H1 (cell line): ENCODE results near the gene TPM1. TPM values are rescaled to one million over a fixed set of nuclear protein-coding genes. Genes with fewer than 3 reads are reported as not detected.

ENCODE experiments used
- polyA plus RNA-seq, 7 experiments: library from polyadenylated mRNA; depleted of rRNA in 3 of 7; stranded (reverse) in 5 of 7; unstranded in 2 of 7; fragments of >200 nt in 5 of 7; fragments of 200-250 nt in 2 of 7; gene quantifications; 1 replicate in 5 of 7; 2 replicates in 1 of 7; 4 replicates in 1 of 7; pipeline versions ENCODE4 v1.2.1 to v1.2.3, GENCODE V29; 2011 to 2013; ENCODE audit warnings: missing spikeins in 2 of 7, mixed read lengths in 2 of 7
- total RNA-seq: library from RNA; stranded (reverse); fragmentation: NEBNext Ultra II Directional; extraction: Animal tissue kit (Norgen Biotek cat#: 25700); gene quantifications from 2 replicates; pipeline ENCODE4 v1.2.1, GENCODE V29; 2021
- TF ChIP-seq, protein P1 (sequence below): fragments of 300-600 bp; sonication (generic); IDR thresholded peaks from 2 replicates; pipeline ENCODE4 v1.7.1; 2012; ENCODE audit warnings: low read length, moderate library complexity, mild to moderate bottlenecking, inconsistent platforms; ENCODE audit not compliant: insufficient replicate concordance

The TPM1 gene
- total and polyA plus RNA-seq, 2 of the 8 experiments (the other 6 are each of a cell fraction or from before 2014, with no cell fraction given), result 258 to 579 TPM

DNA sequence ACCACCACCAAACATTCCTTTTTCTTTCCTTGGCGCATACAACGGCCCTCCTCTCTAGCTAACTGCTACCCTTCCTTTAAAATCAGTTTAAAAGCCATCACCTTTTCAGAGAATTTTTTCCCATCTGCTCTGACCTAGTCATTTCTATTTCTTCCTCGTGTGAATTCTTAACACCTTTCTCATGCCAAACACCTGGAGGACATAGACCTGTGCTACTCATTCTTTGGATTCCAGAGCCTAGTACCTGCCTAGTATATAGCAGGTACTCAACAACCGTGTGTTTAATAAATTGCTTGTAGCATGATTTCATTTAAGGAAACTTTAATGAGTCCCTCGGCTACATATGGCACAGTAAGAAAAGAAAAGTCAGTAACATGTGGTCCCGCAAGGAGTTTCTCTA, 2.0 kb upstream of the TPM1 start (continued):
- TF ChIP-seq, protein P1, sequence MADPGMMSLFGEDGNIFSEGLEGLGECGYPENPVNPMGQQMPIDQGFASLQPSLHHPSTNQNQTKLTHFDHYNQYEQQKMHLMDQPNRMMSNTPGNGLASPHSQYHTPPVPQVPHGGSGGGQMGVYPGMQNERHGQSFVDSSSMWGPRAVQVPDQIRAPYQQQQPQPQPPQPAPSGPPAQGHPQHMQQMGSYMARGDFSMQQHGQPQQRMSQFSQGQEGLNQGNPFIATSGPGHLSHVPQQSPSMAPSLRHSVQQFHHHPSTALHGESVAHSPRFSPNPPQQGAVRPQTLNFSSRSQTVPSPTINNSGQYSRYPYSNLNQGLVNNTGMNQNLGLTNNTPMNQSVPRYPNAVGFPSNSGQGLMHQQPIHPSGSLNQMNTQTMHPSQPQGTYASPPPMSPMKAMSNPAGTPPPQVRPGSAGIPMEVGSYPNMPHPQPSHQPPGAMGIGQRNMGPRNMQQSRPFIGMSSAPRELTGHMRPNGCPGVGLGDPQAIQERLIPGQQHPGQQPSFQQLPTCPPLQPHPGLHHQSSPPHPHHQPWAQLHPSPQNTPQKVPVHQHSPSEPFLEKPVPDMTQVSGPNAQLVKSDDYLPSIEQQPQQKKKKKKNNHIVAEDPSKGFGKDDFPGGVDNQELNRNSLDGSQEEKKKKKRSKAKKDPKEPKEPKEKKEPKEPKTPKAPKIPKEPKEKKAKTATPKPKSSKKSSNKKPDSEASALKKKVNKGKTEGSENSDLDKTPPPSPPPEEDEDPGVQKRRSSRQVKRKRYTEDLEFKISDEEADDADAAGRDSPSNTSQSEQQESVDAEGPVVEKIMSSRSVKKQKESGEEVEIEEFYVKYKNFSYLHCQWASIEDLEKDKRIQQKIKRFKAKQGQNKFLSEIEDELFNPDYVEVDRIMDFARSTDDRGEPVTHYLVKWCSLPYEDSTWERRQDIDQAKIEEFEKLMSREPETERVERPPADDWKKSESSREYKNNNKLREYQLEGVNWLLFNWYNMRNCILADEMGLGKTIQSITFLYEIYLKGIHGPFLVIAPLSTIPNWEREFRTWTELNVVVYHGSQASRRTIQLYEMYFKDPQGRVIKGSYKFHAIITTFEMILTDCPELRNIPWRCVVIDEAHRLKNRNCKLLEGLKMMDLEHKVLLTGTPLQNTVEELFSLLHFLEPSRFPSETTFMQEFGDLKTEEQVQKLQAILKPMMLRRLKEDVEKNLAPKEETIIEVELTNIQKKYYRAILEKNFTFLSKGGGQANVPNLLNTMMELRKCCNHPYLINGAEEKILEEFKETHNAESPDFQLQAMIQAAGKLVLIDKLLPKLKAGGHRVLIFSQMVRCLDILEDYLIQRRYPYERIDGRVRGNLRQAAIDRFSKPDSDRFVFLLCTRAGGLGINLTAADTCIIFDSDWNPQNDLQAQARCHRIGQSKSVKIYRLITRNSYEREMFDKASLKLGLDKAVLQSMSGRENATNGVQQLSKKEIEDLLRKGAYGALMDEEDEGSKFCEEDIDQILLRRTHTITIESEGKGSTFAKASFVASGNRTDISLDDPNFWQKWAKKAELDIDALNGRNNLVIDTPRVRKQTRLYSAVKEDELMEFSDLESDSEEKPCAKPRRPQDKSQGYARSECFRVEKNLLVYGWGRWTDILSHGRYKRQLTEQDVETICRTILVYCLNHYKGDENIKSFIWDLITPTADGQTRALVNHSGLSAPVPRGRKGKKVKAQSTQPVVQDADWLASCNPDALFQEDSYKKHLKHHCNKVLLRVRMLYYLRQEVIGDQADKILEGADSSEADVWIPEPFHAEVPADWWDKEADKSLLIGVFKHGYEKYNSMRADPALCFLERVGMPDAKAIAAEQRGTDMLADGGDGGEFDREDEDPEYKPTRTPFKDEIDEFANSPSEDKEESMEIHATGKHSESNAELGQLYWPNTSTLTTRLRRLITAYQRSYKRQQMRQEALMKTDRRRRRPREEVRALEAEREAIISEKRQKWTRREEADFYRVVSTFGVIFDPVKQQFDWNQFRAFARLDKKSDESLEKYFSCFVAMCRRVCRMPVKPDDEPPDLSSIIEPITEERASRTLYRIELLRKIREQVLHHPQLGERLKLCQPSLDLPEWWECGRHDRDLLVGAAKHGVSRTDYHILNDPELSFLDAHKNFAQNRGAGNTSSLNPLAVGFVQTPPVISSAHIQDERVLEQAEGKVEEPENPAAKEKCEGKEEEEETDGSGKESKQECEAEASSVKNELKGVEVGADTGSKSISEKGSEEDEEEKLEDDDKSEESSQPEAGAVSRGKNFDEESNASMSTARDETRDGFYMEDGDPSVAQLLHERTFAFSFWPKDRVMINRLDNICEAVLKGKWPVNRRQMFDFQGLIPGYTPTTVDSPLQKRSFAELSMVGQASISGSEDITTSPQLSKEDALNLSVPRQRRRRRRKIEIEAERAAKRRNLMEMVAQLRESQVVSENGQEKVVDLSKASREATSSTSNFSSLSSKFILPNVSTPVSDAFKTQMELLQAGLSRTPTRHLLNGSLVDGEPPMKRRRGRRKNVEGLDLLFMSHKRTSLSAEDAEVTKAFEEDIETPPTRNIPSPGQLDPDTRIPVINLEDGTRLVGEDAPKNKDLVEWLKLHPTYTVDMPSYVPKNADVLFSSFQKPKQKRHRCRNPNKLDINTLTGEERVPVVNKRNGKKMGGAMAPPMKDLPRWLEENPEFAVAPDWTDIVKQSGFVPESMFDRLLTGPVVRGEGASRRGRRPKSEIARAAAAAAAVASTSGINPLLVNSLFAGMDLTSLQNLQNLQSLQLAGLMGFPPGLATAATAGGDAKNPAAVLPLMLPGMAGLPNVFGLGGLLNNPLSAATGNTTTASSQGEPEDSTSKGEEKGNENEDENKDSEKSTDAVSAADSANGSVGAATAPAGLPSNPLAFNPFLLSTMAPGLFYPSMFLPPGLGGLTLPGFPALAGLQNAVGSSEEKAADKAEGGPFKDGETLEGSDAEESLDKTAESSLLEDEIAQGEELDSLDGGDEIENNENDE, result no peak
